Trophoblast cell (in vitro differentiated cells and primary cell): ENCODE results near the gene COL13A1.

ENCODE experiments used
- DNase-seq, 2 donors: peaks; one replicate each; pipeline ENCODE4 v3.0.0-alpha.2; 2016
- H2AFZ ChIP-seq: 2 replicates; pipeline ENCODE4 v1.6.1; 2013; ENCODE audit warnings: low read length, moderate library complexity, mild to moderate bottlenecking; ENCODE audit not compliant: insufficient read depth, poor library complexity
- H2AK5ac ChIP-seq: 2 replicates; pipeline ENCODE4 v1.6.1; 2013; ENCODE audit warnings: mild to moderate bottlenecking, low read length
- H2BK120ac ChIP-seq: 2 replicates; pipeline ENCODE4 v1.6.1; 2013; ENCODE audit warnings: low read length, mild to moderate bottlenecking, moderate library complexity; ENCODE audit not compliant: insufficient read depth, poor library complexity
- H2BK12ac ChIP-seq: 2 replicates; pipeline ENCODE4 v1.6.1; 2013; ENCODE audit warnings: mild to moderate bottlenecking, low read length, moderate library complexity
- H2BK5ac ChIP-seq: 2 replicates; pipeline ENCODE4 v1.6.1; 2013; ENCODE audit warnings: low read length, low read depth, moderate library complexity, mild to moderate bottlenecking; ENCODE audit not compliant: poor library complexity
- H3K14ac ChIP-seq: 2 replicates; pipeline ENCODE4 v1.6.1; 2013; ENCODE audit warnings: mild to moderate bottlenecking, low read length
- H3K18ac ChIP-seq: 2 replicates; pipeline ENCODE4 v1.6.1; 2013; ENCODE audit warnings: mild to moderate bottlenecking, low read length
- H3K23ac ChIP-seq: 2 replicates; pipeline ENCODE4 v1.6.1; 2013; ENCODE audit warnings: low read length
- H3K27ac ChIP-seq: 2 replicates; pipeline ENCODE4 v1.5.1; 2013; ENCODE audit warnings: low read depth, mild to moderate bottlenecking, inconsistent platforms, low read length, moderate library complexity
- H3K27me3 ChIP-seq: 2 replicates; pipeline ENCODE4 v1.6.1; 2013; ENCODE audit warnings: inconsistent platforms, mild to moderate bottlenecking, low read length, moderate library complexity; ENCODE audit not compliant: insufficient read depth
- H3K36me3 ChIP-seq, 2 experiments: 1 replicate in 1 of 2; 2 replicates in 1 of 2; pipeline ENCODE4 v1.6.1; 2013; ENCODE audit warnings: low read length in 2 of 2, mild to moderate bottlenecking in 2 of 2, moderate library complexity in 1 of 2; ENCODE audit not compliant: insufficient read depth in 2 of 2, control insufficient read depth in 1 of 2
- H3K4ac ChIP-seq: 2 replicates; pipeline ENCODE4 v1.6.1; 2013; ENCODE audit warnings: low read depth, mild to moderate bottlenecking, low read length, moderate library complexity
- H3K4me1 ChIP-seq, 2 experiments: 1 replicate in 1 of 2; 2 replicates in 1 of 2; pipeline ENCODE4 v1.6.1; 2013; ENCODE audit warnings: low read length in 2 of 2, mild to moderate bottlenecking in 2 of 2, moderate library complexity in 1 of 2; ENCODE audit not compliant: insufficient read depth in 2 of 2, control insufficient read depth in 1 of 2
- H3K4me2 ChIP-seq: 2 replicates; pipeline ENCODE4 v1.6.1; 2013; ENCODE audit warnings: inconsistent platforms, mild to moderate bottlenecking, low read length, moderate library complexity
- H3K4me3 ChIP-seq: 2 replicates; pipeline ENCODE4 v1.5.1; 2013; ENCODE audit warnings: mild to moderate bottlenecking, low read depth, low read length, inconsistent platforms
- H3K79me1 ChIP-seq: one replicate; pipeline ENCODE4 v1.6.1; 2013; ENCODE audit warnings: low read length
- H3K79me2 ChIP-seq: 2 replicates; pipeline ENCODE4 v1.6.1; 2013; ENCODE audit warnings: low read length, mild to moderate bottlenecking; ENCODE audit not compliant: control insufficient read depth, insufficient read depth, poor library complexity
- H3K9ac ChIP-seq: 2 replicates; pipeline ENCODE4 v1.6.1; 2013; ENCODE audit warnings: mild to moderate bottlenecking, low read length
- H3K9me3 ChIP-seq: 2 replicates; pipeline ENCODE4 v1.6.1; 2013; ENCODE audit warnings: low read depth, mild to moderate bottlenecking, control low read depth, inconsistent platforms, low read length; ENCODE audit not compliant: insufficient read depth
- H4K12ac ChIP-seq: 2 replicates; pipeline ENCODE4 v1.6.1; 2013; ENCODE audit warnings: low read depth, mild to moderate bottlenecking, low read length, moderate library complexity
- H4K8ac ChIP-seq: 2 replicates; pipeline ENCODE4 v1.6.1; 2013; ENCODE audit warnings: low read depth, mild to moderate bottlenecking, low read length, moderate library complexity
- H4K91ac ChIP-seq: one replicate; pipeline ENCODE4 v1.6.1; 2013; ENCODE audit warnings: low read depth, mild to moderate bottlenecking, low read length, moderate library complexity
- WGBS: extraction: QIAGEN DNeasy Blood & Tissue Kit; methylation state at CpG from one replicate; pipeline ENCODE4 v1.1.7; 2013; ENCODE audit warnings: missing lambda C conversion rate; ENCODE audit not compliant: insufficient read length, insufficient coverage; ENCODE audit errors: extremely low coverage; 5-methylcytosine and 5-hydroxymethylcytosine counted together

The COL13A1 gene

DNA sequence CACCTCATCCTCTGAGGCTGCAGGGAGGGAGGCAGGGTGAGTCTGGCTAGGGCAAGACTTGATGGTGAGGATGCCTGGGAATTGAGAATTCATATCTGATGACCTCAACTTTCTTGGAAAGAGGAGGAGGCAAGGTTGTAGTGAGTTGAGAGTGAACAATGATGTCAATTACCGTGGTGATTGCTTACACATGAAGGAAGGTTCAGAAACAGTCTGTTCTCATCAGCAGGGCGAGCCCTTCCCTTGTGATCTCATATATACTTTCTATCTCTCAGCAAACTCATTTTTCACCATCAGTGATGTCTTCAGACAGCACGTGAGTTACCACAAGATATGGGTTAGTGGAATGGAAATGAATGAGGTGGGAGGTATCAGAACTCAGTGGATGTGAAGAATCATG is 20.1 kb upstream of the COL13A1 start:
- no peak overlapping the region for H3K27ac ChIP-seq
- no peak overlapping the region for H3K18ac ChIP-seq
- H3K14ac ChIP-seq: no peak overlapping the region
- H3K79me2 ChIP-seq: no peaks in the 10 kb centered on the region
- no peaks in the 10 kb centered on the region for H3K36me3 ChIP-seq
- H3K79me1 ChIP-seq: no peaks in the 10 kb centered on the region
- H3K9me3 ChIP-seq: peaks cover 2% of the 10 kb centered on the region
- H4K12ac ChIP-seq: no peak overlapping the region
- no peak overlapping the region for H3K4me2 ChIP-seq
- no peaks in the 10 kb centered on the region for H3K4me1 ChIP-seq
- H3K9ac ChIP-seq: no peak overlapping the region
- H2AFZ ChIP-seq: no peak overlapping the region
- H3K23ac ChIP-seq: no peak overlapping the region
- no peak overlapping the region for H4K8ac ChIP-seq
- DNase-seq: no peak
- no peak overlapping the region for H2BK5ac ChIP-seq
- no peak overlapping the region for H2AK5ac ChIP-seq
- WGBS: no CpG with 5 or more reads among the region's 3 CpGs
- no peak overlapping the region for H3K4me3 ChIP-seq
- no peak overlapping the region for H4K91ac ChIP-seq
- no peak overlapping the region for H2BK120ac ChIP-seq
- peaks cover 3% of the 10 kb centered on the region for H3K27me3 ChIP-seq
- H3K4ac ChIP-seq: no peak overlapping the region
- H2BK12ac ChIP-seq: no peak overlapping the region

DNA sequence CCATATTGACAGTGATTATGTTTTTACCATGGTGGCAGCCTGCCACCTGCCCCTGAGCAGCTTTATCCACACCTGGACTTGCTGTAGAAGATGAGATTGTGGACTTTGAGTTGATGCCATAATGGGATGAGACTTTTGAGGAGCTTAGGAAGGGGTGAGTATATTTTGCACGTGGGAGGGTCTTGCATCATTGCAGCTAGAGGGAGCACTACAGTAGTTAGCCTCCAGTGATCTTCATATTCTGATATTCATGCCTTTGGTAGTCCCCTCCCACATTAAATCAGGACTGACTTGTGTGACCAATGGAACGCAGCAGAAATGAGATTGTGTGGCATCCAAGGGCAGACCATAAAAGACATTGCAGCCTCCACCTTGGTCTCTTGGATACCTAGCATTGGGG is 18.2 kb upstream of the COL13A1 start:
- H2BK120ac ChIP-seq: no peak overlapping the region
- H3K79me2 ChIP-seq: no peaks in the 10 kb centered on the region
- no peak overlapping the region for H3K9ac ChIP-seq
- H3K27me3 ChIP-seq: peaks cover 3% of the 10 kb centered on the region
- WGBS: no CpG with 5 or more reads among the region's 2 CpGs
- no peak overlapping the region for H3K23ac ChIP-seq
- no peaks in the 10 kb centered on the region for H3K4me1 ChIP-seq
- no peak overlapping the region for H3K27ac ChIP-seq
- no peak overlapping the region for H3K4me3 ChIP-seq
- no peak overlapping the region for H3K14ac ChIP-seq
- H4K91ac ChIP-seq: no peak overlapping the region
- no peak overlapping the region for H2BK5ac ChIP-seq
- H2AK5ac ChIP-seq: no peak overlapping the region
- H2BK12ac ChIP-seq: no peak overlapping the region
- H3K18ac ChIP-seq: no peak overlapping the region
- H3K9me3 ChIP-seq: peaks cover 2% of the 10 kb centered on the region
- H4K8ac ChIP-seq: no peak overlapping the region
- H2AFZ ChIP-seq: no peak overlapping the region
- no peaks in the 10 kb centered on the region for H3K36me3 ChIP-seq
- no peak overlapping the region for H3K4me2 ChIP-seq
- no peaks in the 10 kb centered on the region for H3K79me1 ChIP-seq
- no peak overlapping the region for H4K12ac ChIP-seq
- no peak for DNase-seq
- no peak overlapping the region for H3K4ac ChIP-seq

DNA sequence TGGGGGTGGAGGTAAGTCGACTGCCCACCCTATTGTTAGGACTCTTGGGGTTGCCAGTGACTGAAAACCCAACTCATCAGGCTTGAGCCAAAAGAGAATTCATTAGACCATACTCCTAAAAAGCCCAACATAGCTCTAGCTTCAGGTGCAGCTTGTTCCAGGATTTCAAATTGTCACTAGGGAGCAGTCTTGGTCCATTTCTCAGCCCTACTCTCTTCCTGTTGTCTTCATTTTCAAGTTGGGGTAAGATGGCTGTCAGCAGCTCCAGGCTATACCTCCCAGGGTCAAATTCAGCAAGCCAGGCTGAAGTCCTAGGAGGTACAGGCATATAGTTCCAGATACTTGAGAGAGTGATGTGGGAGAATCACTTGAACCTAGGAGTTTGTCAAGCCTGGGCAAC is 14.9 kb upstream of the COL13A1 start:
- Histone ChIP-seq H3K36me3 (no peaks in the 10 kb centered on the region), H2BK5ac (no peak overlapping the region), H2AFZ (no peak overlapping the region), H3K4me2 (no peak overlapping the region), H3K27me3 (no peaks in the 10 kb centered on the region), H3K4me1 (no peaks in the 10 kb centered on the region), H4K8ac (no peak overlapping the region), H3K4me3 (no peak overlapping the region), H3K23ac (no peak overlapping the region), H4K91ac (no peak overlapping the region), H3K27ac (no peak overlapping the region), H3K4ac (no peak overlapping the region), H2BK120ac (no peak overlapping the region), H2BK12ac (no peak overlapping the region), H3K14ac (no peak overlapping the region), H3K79me2 (no peaks in the 10 kb centered on the region), H2AK5ac (no peak overlapping the region), H3K79me1 (no peaks in the 10 kb centered on the region), H3K9ac (no peak overlapping the region), H3K18ac (no peak overlapping the region), H3K9me3 (peaks cover 4% of the 10 kb centered on the region), H4K12ac (no peak overlapping the region)
- DNase-seq: peak in 1 of 2 donors; percentile 12
- no CpG with 5 or more reads among the region's 1 CpG for WGBS

DNA sequence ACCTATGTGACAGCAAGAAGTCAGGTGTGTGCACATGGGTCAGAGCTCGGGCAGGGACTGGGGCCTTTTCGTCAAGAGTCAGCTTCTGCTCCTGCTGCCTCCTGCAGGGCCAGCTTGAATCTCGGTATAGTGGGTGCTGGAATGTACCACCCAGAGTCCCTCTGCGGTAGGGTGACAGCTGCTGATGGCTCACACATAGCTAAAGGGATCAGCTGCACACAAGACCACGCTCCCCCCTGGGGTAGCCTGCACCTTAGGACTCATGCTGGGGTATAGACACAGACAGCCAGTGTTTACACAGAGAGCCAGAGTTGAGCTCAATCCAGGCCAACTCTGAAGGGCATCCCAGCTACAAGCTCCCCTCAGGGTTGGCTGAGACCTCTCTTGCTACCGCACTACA is 14.0 kb upstream of the COL13A1 start:
- no peak for DNase-seq
- WGBS: no CpG with 5 or more reads among the region's 6 CpGs

More for the DNA sequence above, 14.0 kb upstream of the COL13A1 start:
- H3K9ac ChIP-seq: no peak overlapping the region
- no peak overlapping the region for H3K14ac ChIP-seq
- H3K18ac ChIP-seq: no peak overlapping the region
- no peak overlapping the region for H3K4ac ChIP-seq
- no peak overlapping the region for H2BK120ac ChIP-seq
- H3K79me1 ChIP-seq: no peaks in the 10 kb centered on the region
- no peak overlapping the region for H4K8ac ChIP-seq
- H3K23ac ChIP-seq: no peak overlapping the region
- H4K12ac ChIP-seq: no peak overlapping the region
- H3K4me2 ChIP-seq: no peak overlapping the region
- H2AK5ac ChIP-seq: no peak overlapping the region
- H3K4me3 ChIP-seq: no peak overlapping the region
- no peak overlapping the region for H2BK5ac ChIP-seq
- no peaks in the 10 kb centered on the region for H3K36me3 ChIP-seq
- H3K27ac ChIP-seq: no peak overlapping the region
- H3K27me3 ChIP-seq: no peaks in the 10 kb centered on the region
- no peak overlapping the region for H4K91ac ChIP-seq
- no peaks in the 10 kb centered on the region for H3K4me1 ChIP-seq
- H3K9me3 ChIP-seq: peaks cover 5% of the 10 kb centered on the region
- H2AFZ ChIP-seq: no peak overlapping the region
- no peak overlapping the region for H2BK12ac ChIP-seq
- H3K79me2 ChIP-seq: no peaks in the 10 kb centered on the region
